Measurements from ENCODE around the gene GREM1.

GREM1 gene

GRCh38 chr15:32698773-32699390 lies 18.9 kb upstream of the GREM1 start:
- DNase-seq: peak; percentile 80

DNA sequence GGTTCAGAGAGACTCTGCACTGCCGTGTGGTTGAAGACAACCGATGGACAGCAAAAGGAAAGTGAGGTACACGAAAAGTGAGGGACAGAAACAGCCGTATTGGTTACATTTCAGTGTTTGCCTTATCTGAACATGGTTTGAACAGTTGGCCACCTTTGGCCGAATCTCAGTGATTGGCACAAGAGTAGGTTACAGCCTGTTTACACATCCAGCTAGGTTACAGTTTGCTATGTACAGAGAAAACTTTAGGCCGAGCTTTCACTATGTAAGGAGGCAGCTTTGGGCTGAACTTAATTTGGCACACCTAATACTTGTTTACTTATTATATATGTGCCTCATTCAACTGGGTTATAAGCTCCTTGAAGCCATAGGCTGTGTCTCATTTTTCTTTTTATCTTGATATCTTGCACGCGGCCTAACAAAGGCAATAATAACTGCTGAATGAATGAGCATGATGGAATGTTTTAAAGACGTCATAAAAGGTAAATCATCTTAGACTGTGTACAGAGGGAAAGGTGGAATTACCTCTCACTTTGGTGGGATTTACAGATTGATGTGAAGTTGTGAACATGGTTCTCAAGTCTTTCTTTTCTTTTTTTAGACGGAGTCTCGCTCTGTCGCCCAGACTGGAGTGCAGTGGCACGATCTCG lies 17.2 kb upstream of the GREM1 start:
- no peak for DNase-seq

GRCh38 chr15:32701863-32702262 lies 15.9 kb upstream of the GREM1 start:
- no peak for DNase-seq

- DNase-seq: no peak
Observed at GRCh38 chr15:32704395-32704981, 13.3 kb upstream of the GREM1 start.

DNA sequence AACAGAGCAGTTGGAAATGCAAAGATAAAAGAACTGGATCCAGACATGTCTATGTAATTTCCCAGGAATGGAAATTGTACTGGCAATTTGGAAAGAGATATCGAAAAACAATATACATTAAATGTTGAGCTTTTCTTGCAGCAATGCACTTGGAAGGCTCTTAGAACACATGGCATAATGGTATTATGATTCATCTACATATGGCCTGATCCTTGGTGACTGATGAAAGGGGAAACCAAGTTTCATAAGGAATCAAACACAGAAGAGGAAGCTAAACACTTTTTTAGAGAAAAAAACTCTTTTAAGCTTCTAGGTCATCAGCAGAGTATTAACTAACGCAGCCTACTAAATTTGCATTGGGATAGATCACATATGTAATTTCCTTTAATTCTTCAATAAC lies 12.4 kb upstream of the GREM1 start:
- no peak for DNase-seq

DNA sequence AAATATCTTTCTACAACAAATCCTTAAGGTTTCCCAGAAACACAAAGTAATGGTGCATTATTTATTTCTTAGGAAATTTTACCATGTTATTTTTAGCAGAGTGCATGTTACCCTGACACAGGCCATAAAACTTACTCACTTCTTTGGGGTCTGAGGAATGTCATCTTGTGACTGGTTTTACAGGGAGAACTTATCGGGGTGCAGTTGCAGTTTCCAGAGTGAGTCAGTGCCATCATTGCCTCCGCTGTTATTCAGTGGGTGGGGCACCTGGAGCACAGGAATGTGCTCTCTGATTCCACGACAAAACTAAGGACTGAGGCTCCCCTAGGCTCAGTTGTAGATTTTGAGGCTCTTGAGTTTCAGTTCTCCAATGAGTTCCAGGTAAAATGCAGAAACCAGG lies 11.1 kb upstream of the GREM1 start:
- DNase-seq: no peak

DNA sequence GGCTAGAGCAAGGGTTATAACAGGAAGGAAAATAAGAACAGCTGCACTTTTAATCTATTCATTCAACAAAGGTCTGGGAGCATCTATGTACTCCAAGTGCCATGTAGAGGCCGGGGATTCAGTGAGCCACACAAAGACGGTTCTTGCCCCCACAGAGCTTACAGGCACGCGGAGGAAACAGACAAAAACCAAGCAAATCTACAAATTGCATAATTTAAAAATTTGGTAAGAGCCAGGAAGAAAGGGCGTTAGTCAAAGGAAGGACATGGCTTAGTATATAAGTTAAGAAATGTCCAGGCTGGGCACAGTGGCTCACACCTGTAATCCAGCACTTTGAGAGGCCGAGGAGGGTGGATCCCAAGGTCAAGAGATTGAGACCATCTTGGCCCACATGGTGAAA lies 10.4 kb upstream of the GREM1 start:
- DNase-seq: no peak

GRCh38 chr15:32709295-32710033 lies 8.3 kb upstream of the GREM1 start:
- DNase-seq: peak; percentile 48

DNA sequence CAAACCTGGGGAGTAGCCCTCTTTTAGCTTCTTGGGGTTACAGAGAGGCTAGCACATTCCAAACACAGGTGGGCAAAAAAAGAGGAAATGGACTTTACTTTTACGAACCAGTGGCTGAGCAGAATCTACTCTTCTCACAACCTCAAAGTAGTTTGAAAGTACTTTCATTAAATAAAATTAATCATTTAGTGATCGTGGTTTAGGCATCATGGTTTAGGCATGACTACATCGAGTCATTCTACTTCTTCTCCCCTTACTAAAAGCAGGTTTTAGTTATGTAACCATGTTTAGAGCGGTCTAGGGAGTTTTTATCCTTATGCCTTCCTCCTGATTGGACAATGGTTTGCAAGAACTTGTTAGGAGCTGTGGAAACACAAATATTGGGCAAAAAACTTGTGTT lies 2.5 kb upstream of the GREM1 start:
- no peak for DNase-seq

- DNase-seq: no peak
Observed at GRCh38 chr15:32716216-32716914, 1.4 kb upstream of the GREM1 start.

DNA sequence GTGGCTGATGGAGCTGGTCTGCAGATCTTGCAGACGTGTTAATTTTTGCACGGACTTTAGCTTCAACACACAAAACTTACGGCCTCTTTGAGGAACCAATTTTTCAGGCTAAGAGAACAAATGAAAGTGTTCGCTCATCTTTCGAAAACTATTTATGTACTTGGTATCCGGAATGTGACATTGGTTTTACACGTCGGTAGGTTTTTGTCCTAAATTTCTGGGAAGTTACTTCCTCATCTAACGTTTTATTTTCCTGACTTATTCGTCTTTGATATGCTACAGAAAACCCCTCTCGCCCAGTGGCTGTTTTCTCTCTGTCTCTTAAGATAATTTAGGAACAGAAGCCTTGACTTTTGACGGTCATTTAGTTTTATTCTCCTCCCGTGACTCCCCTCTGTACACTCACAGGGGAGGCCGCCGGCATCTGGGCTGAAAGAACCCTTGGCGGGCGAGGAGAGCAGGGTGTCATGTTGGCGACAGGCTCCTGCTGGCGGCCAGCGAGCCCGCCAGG lies 834 bp upstream of the GREM1 start:
- peak; percentile 42 for DNase-seq

DNA sequence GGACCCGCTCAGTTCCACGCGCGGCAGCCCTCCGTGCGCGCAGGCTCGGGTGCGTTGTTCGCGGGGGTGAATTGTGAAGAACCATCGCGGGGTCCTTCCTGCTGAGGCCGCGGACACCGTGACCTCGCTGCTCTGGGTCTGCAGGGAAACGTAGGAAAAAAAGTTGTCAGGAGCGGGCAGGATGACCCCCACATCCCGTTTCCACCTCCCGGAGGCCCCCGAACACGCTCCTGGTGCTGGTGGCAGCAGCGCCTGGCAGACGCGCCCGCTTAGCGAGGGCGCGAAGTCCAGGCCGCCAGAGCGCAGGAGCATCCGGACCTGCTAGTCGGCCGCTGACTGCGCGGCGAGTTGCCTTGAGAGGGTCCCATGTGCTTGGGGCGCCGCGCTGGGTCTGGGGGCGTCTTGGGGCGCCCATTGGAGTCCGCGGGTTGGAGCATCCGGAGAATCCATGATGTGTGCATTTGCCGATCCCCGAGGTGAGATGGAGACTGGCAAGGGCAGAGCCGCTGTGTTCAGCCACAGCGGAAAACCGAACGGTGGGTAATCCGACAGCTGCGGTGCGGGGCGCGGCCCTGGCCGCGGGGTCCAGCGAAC lies 520 bp downstream of the GREM1 start:
- DNase-seq: peak; percentile 71

DNA sequence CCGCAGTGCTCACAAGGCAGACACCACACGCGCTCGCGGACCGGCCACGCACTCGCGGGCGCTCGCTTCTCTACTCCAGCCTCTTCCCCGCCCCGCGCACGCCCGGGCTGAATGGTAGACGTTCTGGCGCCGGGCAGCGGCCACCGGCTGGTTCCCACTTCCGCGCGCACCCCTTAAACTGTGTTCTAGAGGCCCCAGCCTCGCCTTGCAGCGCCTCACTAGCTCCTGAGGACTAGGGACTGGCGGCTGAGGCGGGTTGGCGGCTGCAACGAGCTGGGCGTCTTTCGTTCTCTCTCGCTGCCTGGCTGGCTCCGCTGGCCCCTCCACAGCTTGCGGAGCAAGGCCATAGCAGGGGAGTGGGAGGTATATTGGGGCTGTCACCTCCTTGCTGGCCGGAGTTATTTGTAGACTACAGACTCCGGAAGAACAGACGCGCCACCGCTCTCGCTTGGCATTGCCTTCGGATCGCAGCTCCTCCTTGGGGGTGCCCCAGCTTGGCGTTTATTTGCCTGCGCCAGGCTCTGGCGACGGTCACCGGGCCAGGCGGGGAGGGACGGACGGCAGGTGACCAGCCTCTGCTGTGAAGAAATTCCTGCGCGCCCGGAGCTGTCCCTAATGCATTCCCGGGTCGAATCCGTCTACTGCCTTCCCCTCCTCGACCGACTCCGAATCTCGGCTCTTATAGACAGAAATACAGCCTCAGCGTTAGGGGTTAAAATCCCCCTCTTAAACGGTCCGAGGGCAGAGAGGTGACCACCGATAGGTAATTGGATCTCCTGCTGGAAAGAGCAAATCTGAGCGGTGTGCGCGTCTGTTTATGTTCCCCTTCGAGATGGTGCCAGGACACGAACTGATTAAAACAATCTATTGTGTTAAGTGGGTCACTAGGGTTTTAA lies 1.3 kb downstream of the GREM1 start:
- peak; percentile 85 for DNase-seq

DNA sequence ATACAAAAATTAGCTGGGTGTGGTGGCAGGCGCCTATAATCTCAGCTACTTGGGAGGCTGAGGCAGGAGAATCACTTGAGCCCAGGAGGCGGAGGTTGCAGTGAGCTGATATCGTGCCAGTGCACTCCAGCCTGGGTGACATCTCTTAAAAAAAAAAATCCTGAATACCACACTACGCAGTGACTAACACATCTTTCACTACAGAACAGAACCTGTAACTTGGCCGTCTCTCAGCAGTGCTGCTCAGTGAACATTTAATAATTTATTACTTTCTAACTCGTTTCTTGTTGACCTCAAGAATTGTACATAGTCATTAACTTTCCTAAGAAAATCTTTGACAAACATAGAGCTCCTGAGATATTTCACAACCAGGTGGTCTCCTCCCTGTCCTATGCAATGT lies 3.8 kb downstream of the GREM1 start:
- DNase-seq: no peak

DNA sequence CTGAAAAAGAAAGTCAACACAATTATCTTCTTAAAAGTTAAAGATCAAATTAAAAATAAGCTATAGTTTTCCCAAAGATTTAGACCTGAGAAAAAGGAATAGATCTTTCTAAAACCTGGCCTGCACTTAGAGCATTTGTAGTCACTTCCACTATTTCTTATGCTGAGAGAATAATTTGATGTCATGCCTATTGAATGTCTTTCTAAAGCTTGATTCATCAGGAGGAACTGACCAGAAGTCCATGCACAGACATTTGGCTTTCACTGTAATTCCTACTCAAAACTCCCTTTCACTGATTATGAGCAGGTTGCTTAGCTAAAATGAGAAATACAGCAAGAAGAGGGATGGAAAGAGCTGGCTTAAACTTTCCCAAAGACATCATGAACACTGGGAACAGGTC lies 4.3 kb downstream of the GREM1 start:
- no peak for DNase-seq

- no peak for DNase-seq
Observed at GRCh38 chr15:32723171-32723948, 5.6 kb downstream of the GREM1 start.

- no peak for DNase-seq
Observed at GRCh38 chr15:32729700-32730395, 12.0 kb downstream of the GREM1 start.

DNA sequence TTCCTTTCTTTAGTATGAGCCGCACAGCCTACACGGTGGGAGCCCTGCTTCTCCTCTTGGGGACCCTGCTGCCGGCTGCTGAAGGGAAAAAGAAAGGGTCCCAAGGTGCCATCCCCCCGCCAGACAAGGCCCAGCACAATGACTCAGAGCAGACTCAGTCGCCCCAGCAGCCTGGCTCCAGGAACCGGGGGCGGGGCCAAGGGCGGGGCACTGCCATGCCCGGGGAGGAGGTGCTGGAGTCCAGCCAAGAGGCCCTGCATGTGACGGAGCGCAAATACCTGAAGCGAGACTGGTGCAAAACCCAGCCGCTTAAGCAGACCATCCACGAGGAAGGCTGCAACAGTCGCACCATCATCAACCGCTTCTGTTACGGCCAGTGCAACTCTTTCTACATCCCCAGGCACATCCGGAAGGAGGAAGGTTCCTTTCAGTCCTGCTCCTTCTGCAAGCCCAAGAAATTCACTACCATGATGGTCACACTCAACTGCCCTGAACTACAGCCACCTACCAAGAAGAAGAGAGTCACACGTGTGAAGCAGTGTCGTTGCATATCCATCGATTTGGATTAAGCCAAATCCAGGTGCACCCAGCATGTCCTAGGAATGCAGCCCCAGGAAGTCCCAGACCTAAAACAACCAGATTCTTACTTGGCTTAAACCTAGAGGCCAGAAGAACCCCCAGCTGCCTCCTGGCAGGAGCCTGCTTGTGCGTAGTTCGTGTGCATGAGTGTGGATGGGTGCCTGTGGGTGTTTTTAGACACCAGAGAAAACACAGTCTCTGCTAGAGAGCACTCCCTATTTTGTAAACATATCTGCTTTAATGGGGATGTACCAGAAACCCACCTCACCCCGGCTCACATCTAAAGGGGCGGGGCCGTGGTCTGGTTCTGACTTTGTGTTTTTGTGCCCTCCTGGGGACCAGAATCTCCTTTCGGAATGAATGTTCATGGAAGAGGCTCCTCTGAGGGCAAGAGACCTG lies 13.2 kb downstream of the GREM1 start:
- peak; percentile 92 for DNase-seq

Measured in NCI-H69 (cell line).